GM10266 (cell line): ENCODE data around the gene PPP1R11.

Experiments
- DNase-seq: peaks from one replicate; pipeline ENCODE4 v3.0.0; 2012; ENCODE audit errors: extremely low spot score
- CTCF ChIP-seq: IDR thresholded peaks from 2 replicates; pipeline ENCODE4 v1.5.1; 2012; ENCODE audit warnings: mild to moderate bottlenecking, low read depth; ENCODE audit not compliant: control insufficient read depth, insufficient read depth; ENCODE audit errors: missing control alignments

Gene PPP1R11

GRCh38 chr6:30071858-30072257 lies 4.9 kb downstream of the PPP1R11 start:
- TF ChIP-seq CTCF, result no peak
- DNase-seq, result no peak

- no peak for DNase-seq
- no peak for TF ChIP-seq CTCF
Measured at GRCh38 chr6:30073489-30074235, 6.7 kb downstream of the PPP1R11 start.

GRCh38 chr6:30074331-30075093 lies 7.5 kb downstream of the PPP1R11 start:
- TF ChIP-seq CTCF, result no peak
- no peak for DNase-seq

GRCh38 chr6:30075094-30075789 lies 8.2 kb downstream of the PPP1R11 start, which contains the start of gene RNF39:
Gene RNF39 (minus strand): TSS chr6:30075769. CDS start chr6:30075585, 184 bp downstream.
- DNase-seq, result no peak
- TF ChIP-seq CTCF, result no peak

GRCh38 chr6:30075790-30076732 lies 9.1 kb downstream of the PPP1R11 start:
- peak; percentile 42 for TF ChIP-seq CTCF

GRCh38 chr6:30077218-30077617 lies 10.2 kb downstream of the PPP1R11 start:
- no peak for TF ChIP-seq CTCF

More at GRCh38 chr6:30075790-30076732, 9.1 kb downstream of the PPP1R11 start:
- DNase-seq, result no peak

More at GRCh38 chr6:30077218-30077617, 10.2 kb downstream of the PPP1R11 start:
- no peak for DNase-seq
